Naive thymus-derived CD8-positive, alpha-beta T cell (primary cell): ENCODE data around the gene PCNT. TPM values are rescaled to one million over a fixed set of nuclear protein-coding genes. Genes with fewer than 3 reads are reported as not detected.
"Not testable (repeated sequence)": the region's sequence is repeated elsewhere in the genome, so short reads cannot be mapped to it uniquely, and the experiment has no call there.

Source experiments
- ATAC-seq, 2 donors: fragments of 150-1000 bp; cut with Tn5 transposase in 1 of 2; sonication (Bioruptor Pico), chemical (Tn5 transposase) in 1 of 2; 1 replicate in 1 of 2; 2 replicates in 1 of 2; pipeline ENCODE4 v1.10.0; 2021; ENCODE audit warnings: mild to moderate bottlenecking in 2 of 2, moderate library complexity in 2 of 2
- POLR2A ChIA-PET: fragments of 350-600 bp; sonication (Branson Sonifier 250); formaldehyde crosslinking; loops from one replicate; lab custom pipeline; 2021; ENCODE audit warnings: antibody characterized with exemption; lab: Charles Lee
- DNase-seq, 10 donors: peaks; one replicate each; pipeline versions ENCODE4 v3.0.0 to v3.0.0-alpha.2; 2020 to 2022
- H3K27ac Mint-ChIP-seq, 10 donors: one replicate each; pipeline ENCODE4 v1.8.0; 2020 to 2022; ENCODE audit warnings: mild to moderate bottlenecking in 10 of 10, mixed read lengths in 10 of 10, moderate library complexity in 4 of 10, inconsistent platforms in 1 of 10
- H3K27me3 Mint-ChIP-seq, 5 donors: one replicate each; pipeline ENCODE4 v1.8.0; 2021 to 2022; ENCODE audit warnings: mixed read lengths in 5 of 5
- H3K36me3 Mint-ChIP-seq, 3 donors: one replicate each; pipeline ENCODE4 v1.8.0; 2020 to 2022; ENCODE audit warnings: mixed read lengths in 3 of 3, mild to moderate bottlenecking in 2 of 3, inconsistent platforms in 1 of 3
- H3K4me1 Mint-ChIP-seq, 4 donors: one replicate each; pipeline ENCODE4 v1.8.0; 2021 to 2022; ENCODE audit warnings: mixed read lengths in 4 of 4
- H3K4me3 Mint-ChIP-seq, 10 donors: one replicate each; pipeline ENCODE4 v1.8.0; 2020 to 2022; ENCODE audit warnings: mild to moderate bottlenecking in 10 of 10, mixed read lengths in 10 of 10, moderate library complexity in 6 of 10, inconsistent platforms in 1 of 10
- H3K9me3 Mint-ChIP-seq, 9 donors: one replicate each; pipeline ENCODE4 v1.8.0; 2020 to 2022; ENCODE audit warnings: mixed read lengths in 9 of 9, mild to moderate bottlenecking in 3 of 9, inconsistent platforms in 1 of 9, moderate library complexity in 1 of 9
- polyA plus RNA-seq, 3 donors: library from polyadenylated mRNA; unstranded; fragments of 300-500 nt; fragmentation: Illumina TruSeq; gene quantifications; one replicate each; pipeline ENCODE4 v1.2.3, GENCODE V29; 2021
- total RNA-seq, 8 experiments: library from RNA in 2 of 8; stranded (reverse) in 2 of 8; gene quantifications; one replicate each; pipeline ENCODE4 v1.2.3 and lab custom pipeline; 2021 to 2026

The PCNT gene
- total and polyA plus RNA-seq, 5 experiments from 2014 or later, result 17.2 to 86.2 (median 37.4) TPM

- H3K27me3 Mint-ChIP-seq, result no peaks in the 10 kb centered on the region
- POLR2A ChIA-PET, result no interaction called here
- peak overlapping the region in 1 of 10 donors; percentile 43 for H3K27ac Mint-ChIP-seq
- peaks cover 0 to 3% (median under 1%) of the 10 kb centered on the region in 4 donors for H3K4me1 Mint-ChIP-seq
- H3K4me3 Mint-ChIP-seq, result no peak overlapping the region
- ATAC-seq (no peak), DNase-seq (no peak)
- H3K36me3 Mint-ChIP-seq, result peaks cover 0 to 72% (median 18%) of the 10 kb centered on the region in 3 donors
- H3K9me3 Mint-ChIP-seq, result no peaks in the 10 kb centered on the region
Measured at GRCh38 chr21:46394595-46395104, 70.7 kb downstream of the PCNT start.

DNA sequence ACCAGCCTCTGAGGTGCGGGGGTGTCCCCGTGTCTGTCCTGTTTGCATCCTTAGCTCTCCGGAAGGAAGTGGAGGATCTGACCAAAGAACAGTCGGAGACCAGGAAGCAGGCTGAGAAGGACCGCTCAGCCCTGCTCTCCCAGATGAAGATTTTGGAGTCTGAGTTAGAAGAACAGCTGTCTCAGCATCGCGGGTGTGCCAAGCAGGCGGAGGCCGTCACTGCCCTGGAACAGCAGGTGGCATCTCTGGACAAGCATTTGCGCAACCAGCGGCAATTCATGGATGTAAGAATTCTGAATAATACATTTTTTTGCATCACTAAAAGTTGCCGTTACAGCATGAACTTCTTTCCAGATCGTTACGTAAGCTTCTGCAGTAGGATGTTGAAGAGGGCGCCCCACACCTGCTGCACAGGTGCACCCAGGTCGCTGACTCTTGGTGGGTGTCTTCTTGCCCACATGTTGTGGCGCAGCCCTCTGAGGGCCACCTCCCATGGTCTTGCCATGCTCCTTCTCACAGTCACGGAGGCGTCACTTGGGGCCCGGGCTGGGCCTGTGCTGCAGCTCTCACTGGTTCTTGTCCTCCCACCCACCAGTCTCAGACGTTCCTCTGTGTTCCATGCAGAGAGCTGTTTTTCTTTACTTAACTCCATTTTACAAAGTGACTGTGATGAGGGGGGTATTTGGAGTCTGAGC is 73.4 kb downstream of the PCNT start:
- Mint-ChIP-seq H3K27ac (peak overlapping the region in 2 of 10 donors; percentile 21 to 37), H3K9me3 (no peaks in the 10 kb centered on the region), H3K4me1 (peaks cover 0 to 6% (median under 1%) of the 10 kb centered on the region in 4 donors), H3K36me3 (peaks cover 0 to 78% (median 26%) of the 10 kb centered on the region in 3 donors), H3K4me3 (no peak overlapping the region), H3K27me3 (no peaks in the 10 kb centered on the region)
- no peak for ATAC-seq
- POLR2A ChIA-PET, result no interaction called here
- DNase-seq, result no peak

DNA sequence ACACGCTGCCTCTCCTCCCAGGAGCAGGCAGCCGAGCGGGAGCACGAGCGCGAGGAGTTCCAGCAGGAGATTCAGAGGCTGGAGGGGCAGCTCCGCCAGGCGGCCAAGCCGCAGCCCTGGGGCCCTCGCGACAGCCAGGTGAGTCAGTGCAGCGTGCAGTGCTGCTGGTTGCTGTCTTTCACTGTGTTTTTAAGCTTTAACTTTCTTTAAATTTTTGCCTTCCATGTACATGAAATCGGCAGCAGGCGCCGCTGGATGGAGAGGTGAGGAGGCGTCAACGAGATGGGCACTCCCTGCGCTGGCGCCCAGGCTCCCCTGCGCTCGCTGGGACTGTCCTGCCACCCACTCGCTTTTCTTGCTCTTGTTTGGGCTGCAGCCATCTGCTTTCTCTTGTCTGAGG is 74.0 kb downstream of the PCNT start:
- H3K36me3 Mint-ChIP-seq, result peaks cover 0 to 77% (median 26%) of the 10 kb centered on the region in 3 donors
- H3K4me3 Mint-ChIP-seq, result no peak overlapping the region
- no peaks in the 10 kb centered on the region for H3K27me3 Mint-ChIP-seq
- H3K4me1 Mint-ChIP-seq, result peaks cover 0 to 6% (median 1%) of the 10 kb centered on the region in 4 donors
- DNase-seq (no peak), ATAC-seq (no peak)
- POLR2A ChIA-PET, result no interaction called here
- no peaks in the 10 kb centered on the region for H3K9me3 Mint-ChIP-seq
- H3K27ac Mint-ChIP-seq, result no peak overlapping the region

- H3K4me1 Mint-ChIP-seq, result peaks cover 0 to 6% (median 1%) of the 10 kb centered on the region in 4 donors
- peak overlapping the region in 2 of 10 donors; percentile 11 to 91 for H3K27ac Mint-ChIP-seq
- no peak for ATAC-seq
- no peak for DNase-seq
- no peaks in the 10 kb centered on the region for H3K27me3 Mint-ChIP-seq
- H3K9me3 Mint-ChIP-seq, result no peaks in the 10 kb centered on the region
- no peak overlapping the region for H3K4me3 Mint-ChIP-seq
- POLR2A ChIA-PET, result interaction anchor here (0.7 kb wide), 1 partner anchor 13 kb away, joined by 5 read pairs; no protein-coding TSS in a partner anchor
- peaks cover 0 to 71% (median 27%) of the 10 kb centered on the region in 3 donors for H3K36me3 Mint-ChIP-seq
Measured at GRCh38 chr21:46399129-46399528, 75.2 kb downstream of the PCNT start.

GRCh38 chr21:46399686-46400085 is 75.7 kb downstream of the PCNT start:
- peaks cover 0 to 68% (median 26%) of the 10 kb centered on the region in 3 donors for H3K36me3 Mint-ChIP-seq
- H3K27me3 Mint-ChIP-seq, result no peaks in the 10 kb centered on the region
- no peak for DNase-seq
- no peak overlapping the region for H3K4me3 Mint-ChIP-seq
- POLR2A ChIA-PET, result no interaction called here
- no peak for ATAC-seq
- no peak overlapping the region for H3K27ac Mint-ChIP-seq
- H3K4me1 Mint-ChIP-seq, result peaks cover 0 to 6% (median 1%) of the 10 kb centered on the region in 4 donors
- no peaks in the 10 kb centered on the region for H3K9me3 Mint-ChIP-seq

GRCh38 chr21:46401186-46401910 is 77.4 kb downstream of the PCNT start:
- H3K4me1 Mint-ChIP-seq, result peaks cover 0 to 6% (median 1%) of the 10 kb centered on the region in 4 donors
- no peaks in the 10 kb centered on the region for H3K9me3 Mint-ChIP-seq
- no peak for ATAC-seq
- peaks cover 0 to 67% (median 26%) of the 10 kb centered on the region in 3 donors for H3K36me3 Mint-ChIP-seq
- no peak for DNase-seq
- no peak overlapping the region for H3K27ac Mint-ChIP-seq
- H3K4me3 Mint-ChIP-seq, result no peak overlapping the region
- POLR2A ChIA-PET, result no interaction called here
- no peaks in the 10 kb centered on the region for H3K27me3 Mint-ChIP-seq

- POLR2A ChIA-PET, result no interaction called here
- no peak overlapping the region for H3K27ac Mint-ChIP-seq
- H3K27me3 Mint-ChIP-seq, result no peaks in the 10 kb centered on the region
- peaks cover 0 to 58% (median 22%) of the 10 kb centered on the region in 3 donors for H3K36me3 Mint-ChIP-seq
- no peaks in the 10 kb centered on the region for H3K9me3 Mint-ChIP-seq
- peaks cover 0 to 6% (median 3%) of the 10 kb centered on the region in 4 donors for H3K4me1 Mint-ChIP-seq
- no peak for ATAC-seq
- DNase-seq, result no peak
- H3K4me3 Mint-ChIP-seq, result no peak overlapping the region
Measured at GRCh38 chr21:46402421-46402820, 78.5 kb downstream of the PCNT start.

GRCh38 chr21:46403234-46403811 is 79.4 kb downstream of the PCNT start:
- DNase-seq, POLR2A ChIA-PET, H3K27me3 Mint-ChIP-seq, H3K4me1 Mint-ChIP-seq, ATAC-seq, H3K9me3 Mint-ChIP-seq: not testable (repeated sequence)
- Mint-ChIP-seq H3K36me3 (peaks cover 0 to 56% (median 22%) of the 10 kb centered on the region in 3 donors), H3K4me3 (peak overlapping the region in 1 of 10 donors; percentile 38), H3K27ac (peak overlapping the region in 5 of 10 donors; percentile 39 to 86 (median 67))

GRCh38 chr21:46404306-46404705 is 80.3 kb downstream of the PCNT start:
- Mint-ChIP-seq H3K9me3 (no peaks in the 10 kb centered on the region), H3K27me3 (no peaks in the 10 kb centered on the region), H3K27ac (no peak overlapping the region), H3K4me1 (peaks cover 0 to 9% (median 5%) of the 10 kb centered on the region in 4 donors), H3K36me3 (peaks cover 0 to 50% (median 19%) of the 10 kb centered on the region in 3 donors), H3K4me3 (no peak overlapping the region)
- DNase-seq (no peak), ATAC-seq (no peak)
- POLR2A ChIA-PET, result interaction anchor here (1.2 to 1.5 kb wide), 2 partner anchors 12 to 21 kb away, joined by 3 to 4 read pairs; no protein-coding TSS in a partner anchor

GRCh38 chr21:46406001-46406400 is 82.0 kb downstream of the PCNT start:
- Mint-ChIP-seq H3K4me1 (peaks cover 0 to 7% (median 5%) of the 10 kb centered on the region in 4 donors), H3K36me3 (peaks cover 0 to 44% (median 12%) of the 10 kb centered on the region in 3 donors)

GRCh38 chr21:46409641-46410406 is 85.9 kb downstream of the PCNT start:
- DNase-seq (no peak), ATAC-seq (no peak)
- H3K9me3 Mint-ChIP-seq, result no peaks in the 10 kb centered on the region
- peak overlapping the region in 1 of 10 donors; percentile 12 for H3K27ac Mint-ChIP-seq
- POLR2A ChIA-PET, result interaction anchor here (0.7 kb wide), 1 partner anchor 23 kb away, joined by 4 read pairs; no protein-coding TSS in a partner anchor
- peaks cover 0 to 7% (median 3%) of the 10 kb centered on the region in 4 donors for H3K4me1 Mint-ChIP-seq
- H3K36me3 Mint-ChIP-seq, result peaks cover 0 to 34% (median 9%) of the 10 kb centered on the region in 3 donors
- no peak overlapping the region for H3K4me3 Mint-ChIP-seq
- no peaks in the 10 kb centered on the region for H3K27me3 Mint-ChIP-seq

More at GRCh38 chr21:46406001-46406400, 82.0 kb downstream of the PCNT start:
- Mint-ChIP-seq H3K4me3 (no peak overlapping the region), H3K27ac (peak overlapping the region in 7 of 10 donors; percentile 4 to 88 (median 39)), H3K9me3 (no peaks in the 10 kb centered on the region), H3K27me3 (no peaks in the 10 kb centered on the region)
- ATAC-seq, result no peak
- POLR2A ChIA-PET, result no interaction called here
- DNase-seq, result no peak

GRCh38 chr21:46410516-46410915 is 86.6 kb downstream of the PCNT start:
- no peaks in the 10 kb centered on the region for H3K9me3 Mint-ChIP-seq
- no peak overlapping the region for H3K27ac Mint-ChIP-seq
- DNase-seq (peak in 1 of 10 donors; percentile 15), ATAC-seq (no peak)
- POLR2A ChIA-PET, result interaction anchor here (1.5 kb wide), 1 partner anchor 17 kb away, joined by 3 read pairs; no protein-coding TSS in a partner anchor
- H3K4me1 Mint-ChIP-seq, result peaks cover 0 to 7% (median 3%) of the 10 kb centered on the region in 4 donors
- no peaks in the 10 kb centered on the region for H3K27me3 Mint-ChIP-seq
- H3K36me3 Mint-ChIP-seq, result peaks cover 0 to 30% (median 9%) of the 10 kb centered on the region in 3 donors
- no peak overlapping the region for H3K4me3 Mint-ChIP-seq
